IPS-18c (cell line): ENCODE measurements around the gene DPYSL5.

Experiments used
- H3K4me3 ChIP-seq: 2 replicates; pipeline ENCODE4 v1.7.0; 2013; ENCODE audit warnings: low read depth, mild to moderate bottlenecking, low read length, moderate library complexity; ENCODE audit not compliant: insufficient read depth
- H3K9me3 ChIP-seq: one replicate; pipeline ENCODE4 v1.6.1; 2013; ENCODE audit warnings: mild to moderate bottlenecking, low read length, moderate library complexity; ENCODE audit not compliant: control insufficient read depth, insufficient read depth

DPYSL5 gene

DNA sequence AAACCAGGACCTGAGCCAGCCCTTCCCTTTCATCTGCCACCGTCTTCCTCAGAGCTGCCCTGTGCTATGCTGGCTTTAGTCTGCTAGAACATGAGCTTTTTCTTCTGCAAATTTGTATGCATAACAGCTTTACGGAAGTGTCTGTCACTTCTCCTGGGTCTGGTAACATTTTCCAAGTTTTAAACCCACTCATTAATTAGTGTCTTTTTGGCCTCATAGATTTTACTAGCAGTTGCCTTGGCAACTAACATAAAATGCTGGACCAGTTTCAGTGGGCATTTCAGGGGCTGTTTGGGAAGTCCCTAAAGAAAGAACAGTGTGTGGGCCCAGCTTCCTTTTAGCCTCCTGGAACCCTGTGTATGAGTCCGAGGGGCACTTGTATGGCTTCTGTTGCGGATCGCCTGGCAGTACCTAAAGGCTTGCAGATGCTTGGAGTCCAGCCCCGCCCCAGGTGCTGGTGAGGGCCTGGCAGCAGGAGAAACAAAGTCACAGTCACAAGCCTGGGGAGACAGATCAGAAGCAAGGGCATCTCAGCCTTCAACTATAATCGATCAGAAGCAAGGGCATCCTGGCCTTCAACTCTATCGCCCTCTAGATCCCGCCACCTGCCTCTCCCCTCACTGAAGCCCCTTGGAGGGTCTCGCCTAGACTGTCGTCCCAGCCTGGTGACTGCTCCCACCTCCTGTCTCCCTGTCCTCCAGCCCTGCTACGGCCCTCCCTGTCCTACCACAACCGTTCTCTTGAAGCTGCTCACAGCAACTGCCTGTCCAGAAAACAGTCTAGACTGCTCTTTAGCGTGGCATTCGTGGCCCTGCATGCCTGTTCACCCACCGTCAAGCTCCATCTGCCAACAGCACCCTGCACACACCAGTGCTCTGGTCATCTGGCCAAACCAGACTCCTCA, 85.8 kb downstream of the DPYSL5 start:
- H3K9me3 ChIP-seq: no peaks in the 10 kb centered on the region

DNA sequence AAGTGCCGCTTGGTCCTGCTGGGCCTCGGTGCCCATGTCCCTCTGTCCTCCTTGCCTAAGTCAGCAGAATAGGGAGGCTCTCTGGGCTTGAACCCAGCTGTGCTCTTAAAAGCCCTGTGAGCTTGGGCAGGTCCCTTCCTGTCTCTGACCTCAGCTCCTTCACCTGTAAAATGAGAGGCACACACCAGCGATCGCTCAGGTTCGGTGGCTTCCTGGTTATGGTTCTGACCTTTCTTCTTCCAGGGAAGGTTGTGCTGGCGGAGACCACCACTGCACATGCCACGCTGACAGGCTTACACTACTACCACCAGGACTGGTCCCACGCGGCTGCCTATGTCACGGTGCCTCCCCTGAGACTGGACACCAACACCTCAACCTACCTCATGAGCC, 86.4 kb downstream of the DPYSL5 start:
- H3K9me3 ChIP-seq: no peaks in the 10 kb centered on the region
- no peak overlapping the region for H3K4me3 ChIP-seq

More for the DNA sequence above, 85.8 kb downstream of the DPYSL5 start:
- no peak overlapping the region for H3K4me3 ChIP-seq

DNA sequence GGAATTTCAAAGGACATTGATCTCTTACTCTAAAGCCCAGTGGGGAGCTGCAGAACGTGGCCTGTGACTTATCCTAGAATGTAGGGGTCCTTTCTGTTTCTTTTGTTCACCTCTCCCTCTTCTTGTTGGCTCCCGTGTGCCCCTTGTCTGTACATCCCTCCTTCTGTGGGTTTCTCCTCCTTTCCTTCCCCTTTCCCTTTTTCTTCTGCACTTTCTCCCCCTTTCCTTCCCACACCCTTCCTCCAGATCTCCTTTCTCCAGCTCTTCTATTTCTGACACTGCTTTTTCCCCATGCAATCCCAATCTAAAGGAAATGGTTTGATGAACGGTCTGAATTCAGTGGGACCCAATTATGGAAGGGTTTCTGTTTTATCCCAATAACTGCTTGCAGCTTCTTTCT, 87.1 kb downstream of the DPYSL5 start:
- Histone ChIP-seq H3K4me3 (no peak overlapping the region), H3K9me3 (no peaks in the 10 kb centered on the region)

DNA sequence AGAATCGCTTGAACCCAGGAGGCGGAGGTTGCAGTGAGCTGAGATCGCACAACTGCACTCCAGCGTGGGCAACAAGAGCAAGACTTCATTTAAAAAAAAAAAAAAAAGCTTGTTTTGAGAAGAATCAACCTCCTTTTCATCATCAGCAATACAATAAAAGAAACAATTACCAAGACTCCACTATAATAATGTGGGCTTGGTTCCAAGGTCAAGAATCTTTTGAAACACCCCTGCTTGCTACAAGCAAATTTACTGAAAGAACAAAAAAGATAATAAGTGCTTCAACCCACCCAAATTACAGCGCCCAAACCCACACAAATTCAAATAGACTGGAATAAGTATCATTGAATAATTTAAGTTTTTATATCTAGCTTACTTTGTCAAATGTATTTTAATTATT, 88.9 kb downstream of the DPYSL5 start:
- no peaks in the 10 kb centered on the region for H3K9me3 ChIP-seq
- no peak overlapping the region for H3K4me3 ChIP-seq

DNA sequence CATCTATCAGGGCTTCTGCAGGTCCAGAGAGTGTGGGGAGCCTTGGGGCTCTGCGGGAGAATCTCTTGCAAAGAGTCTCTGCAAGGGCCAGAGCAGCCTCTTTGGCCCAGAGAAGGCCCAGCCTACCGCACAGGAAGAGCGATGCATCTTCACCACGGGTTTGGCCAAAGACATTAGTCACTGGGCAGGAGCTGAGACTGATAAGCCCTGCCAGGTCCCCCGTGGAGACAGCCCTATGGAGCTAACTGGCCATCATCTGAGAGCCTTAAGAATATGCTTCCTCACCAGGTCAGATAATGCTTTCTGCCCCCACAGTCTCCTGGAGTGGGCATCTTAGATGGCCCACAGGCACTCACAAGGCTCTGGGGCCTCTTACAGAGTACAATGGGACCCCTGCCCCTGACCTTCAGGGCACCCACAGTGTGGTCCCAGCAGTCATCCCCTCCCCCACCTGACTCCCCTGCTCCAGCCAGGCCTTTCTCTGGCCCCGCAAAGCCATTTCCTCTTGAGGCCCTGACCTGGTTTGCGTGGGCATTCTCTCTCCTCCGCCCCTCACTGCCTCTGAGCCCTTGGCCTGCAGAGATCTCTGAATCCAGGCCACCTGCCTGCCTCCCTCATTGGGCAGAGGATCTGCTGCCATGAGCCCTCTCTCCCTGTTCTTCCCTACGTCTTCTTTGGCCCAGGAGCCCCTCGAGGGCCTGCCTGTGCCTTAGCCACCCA, 90.6 kb downstream of the DPYSL5 start:
- H3K9me3 ChIP-seq: no peaks in the 10 kb centered on the region

DNA sequence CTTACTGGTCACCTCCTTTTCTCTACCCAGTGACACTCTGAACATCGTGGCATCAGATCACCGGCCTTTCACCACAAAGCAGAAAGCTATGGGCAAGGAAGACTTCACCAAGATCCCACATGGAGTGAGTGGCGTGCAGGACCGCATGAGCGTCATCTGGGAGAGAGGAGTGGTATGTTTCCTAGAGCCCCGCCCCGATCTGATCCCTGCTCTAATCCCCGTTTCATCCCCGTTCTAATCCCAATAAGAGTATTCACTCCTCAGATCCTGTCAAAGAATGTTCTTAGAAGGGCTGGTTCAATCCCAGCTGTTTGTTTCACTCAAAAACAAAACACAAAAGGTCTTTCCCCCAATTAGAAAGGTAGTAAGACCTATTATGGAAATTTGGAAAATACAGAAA, 92.1 kb downstream of the DPYSL5 start:
- no peak overlapping the region for H3K4me3 ChIP-seq
- H3K9me3 ChIP-seq: no peaks in the 10 kb centered on the region

More for the DNA sequence above, 90.6 kb downstream of the DPYSL5 start:
- no peak overlapping the region for H3K4me3 ChIP-seq

DNA sequence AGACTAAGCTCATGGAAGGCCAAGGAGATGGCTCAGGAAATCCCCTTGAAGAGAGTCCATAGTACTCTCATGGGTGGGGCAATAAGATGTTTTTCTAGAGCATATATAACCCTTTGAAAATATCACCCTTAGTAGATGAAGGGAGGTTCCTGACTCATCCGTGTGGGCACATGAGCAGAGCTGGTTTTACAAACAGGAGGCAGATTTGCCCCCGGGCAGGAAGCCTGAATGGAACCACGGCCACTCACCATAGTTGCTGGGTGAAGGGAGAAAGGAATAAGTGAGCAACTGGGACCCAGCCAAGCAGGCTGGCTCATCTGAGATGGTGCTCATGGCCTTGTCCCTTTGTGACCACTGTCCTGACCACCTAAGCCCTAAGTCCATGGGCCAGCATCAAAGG, 93.6 kb downstream of the DPYSL5 start:
- Histone ChIP-seq H3K4me3 (no peak overlapping the region), H3K9me3 (peaks cover 2% of the 10 kb centered on the region)

DNA sequence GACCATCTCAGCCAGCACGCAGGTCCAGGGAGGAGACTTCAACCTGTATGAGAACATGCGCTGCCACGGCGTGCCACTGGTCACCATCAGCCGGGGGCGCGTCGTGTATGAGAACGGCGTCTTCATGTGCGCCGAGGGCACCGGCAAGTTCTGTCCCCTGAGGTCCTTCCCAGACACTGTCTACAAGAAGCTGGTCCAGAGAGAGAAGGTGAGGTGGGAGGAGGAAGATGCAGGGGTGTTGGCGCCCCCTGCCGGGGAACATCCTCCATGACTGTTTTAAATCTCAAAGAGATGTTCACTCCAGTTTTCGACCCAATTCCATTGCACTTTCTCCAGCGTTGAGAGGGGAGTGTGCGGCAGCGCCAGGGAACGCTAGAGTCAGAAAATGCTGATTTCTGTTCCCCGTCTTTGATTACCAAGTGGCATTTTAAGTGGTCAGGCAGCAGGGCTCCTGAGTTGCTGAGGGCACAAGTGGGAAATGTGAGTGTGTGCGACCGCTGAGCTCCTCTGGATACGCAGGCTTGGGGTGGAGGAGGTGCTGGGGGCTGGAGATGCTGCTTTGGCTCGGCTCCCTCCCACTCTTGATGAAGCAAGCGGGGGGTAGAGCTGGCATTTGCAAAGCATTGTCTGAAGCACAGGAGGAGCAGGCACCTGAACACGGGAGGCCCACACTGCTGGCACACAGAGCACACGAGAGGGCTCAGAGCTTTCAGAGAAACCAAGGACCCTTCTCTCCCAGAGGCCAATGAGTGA, 94.8 kb downstream of the DPYSL5 start:
- Histone ChIP-seq H3K9me3 (peaks cover 2% of the 10 kb centered on the region), H3K4me3 (peak overlapping the region; percentile 39; the same call in 1 of the 2 replicates)

DNA sequence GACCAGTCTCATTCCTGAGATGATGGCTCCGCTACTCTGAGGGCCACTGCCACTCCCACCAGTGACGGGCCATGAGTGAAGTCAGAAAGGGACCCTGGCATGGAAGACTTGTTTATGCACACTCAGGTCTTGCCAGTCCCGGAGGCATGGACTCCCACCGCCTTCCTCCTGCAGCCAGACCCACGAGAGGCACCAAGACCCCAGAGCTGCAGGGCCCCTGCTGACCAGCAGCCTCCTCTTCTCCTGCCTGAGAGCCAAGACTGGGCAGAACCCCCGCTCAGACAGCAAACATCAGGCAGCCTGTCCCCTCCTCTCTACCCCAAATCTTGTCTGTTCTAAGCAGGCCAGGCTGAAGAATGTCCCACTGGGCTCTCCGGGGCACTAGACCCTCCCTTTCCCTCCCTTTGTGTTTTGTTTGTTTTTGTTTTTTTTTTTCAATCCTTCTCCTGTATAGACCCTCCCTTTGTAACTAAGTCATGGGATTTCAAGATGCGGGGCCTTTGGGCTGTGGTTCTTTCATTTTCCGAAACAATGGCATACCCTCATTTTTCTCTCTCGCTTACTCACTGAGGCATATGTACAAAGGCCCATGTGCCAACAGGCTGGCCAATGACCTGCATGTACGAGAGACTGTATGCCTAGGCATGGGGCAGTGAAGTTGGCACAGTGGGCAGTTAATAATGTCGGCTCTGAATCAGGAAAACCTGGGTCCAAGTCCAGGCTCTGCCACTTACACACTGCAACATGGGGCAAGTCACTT, 98.2 kb downstream of the DPYSL5 start:
- Histone ChIP-seq H3K4me3 (no peak overlapping the region), H3K9me3 (peaks cover 2% of the 10 kb centered on the region)

DNA sequence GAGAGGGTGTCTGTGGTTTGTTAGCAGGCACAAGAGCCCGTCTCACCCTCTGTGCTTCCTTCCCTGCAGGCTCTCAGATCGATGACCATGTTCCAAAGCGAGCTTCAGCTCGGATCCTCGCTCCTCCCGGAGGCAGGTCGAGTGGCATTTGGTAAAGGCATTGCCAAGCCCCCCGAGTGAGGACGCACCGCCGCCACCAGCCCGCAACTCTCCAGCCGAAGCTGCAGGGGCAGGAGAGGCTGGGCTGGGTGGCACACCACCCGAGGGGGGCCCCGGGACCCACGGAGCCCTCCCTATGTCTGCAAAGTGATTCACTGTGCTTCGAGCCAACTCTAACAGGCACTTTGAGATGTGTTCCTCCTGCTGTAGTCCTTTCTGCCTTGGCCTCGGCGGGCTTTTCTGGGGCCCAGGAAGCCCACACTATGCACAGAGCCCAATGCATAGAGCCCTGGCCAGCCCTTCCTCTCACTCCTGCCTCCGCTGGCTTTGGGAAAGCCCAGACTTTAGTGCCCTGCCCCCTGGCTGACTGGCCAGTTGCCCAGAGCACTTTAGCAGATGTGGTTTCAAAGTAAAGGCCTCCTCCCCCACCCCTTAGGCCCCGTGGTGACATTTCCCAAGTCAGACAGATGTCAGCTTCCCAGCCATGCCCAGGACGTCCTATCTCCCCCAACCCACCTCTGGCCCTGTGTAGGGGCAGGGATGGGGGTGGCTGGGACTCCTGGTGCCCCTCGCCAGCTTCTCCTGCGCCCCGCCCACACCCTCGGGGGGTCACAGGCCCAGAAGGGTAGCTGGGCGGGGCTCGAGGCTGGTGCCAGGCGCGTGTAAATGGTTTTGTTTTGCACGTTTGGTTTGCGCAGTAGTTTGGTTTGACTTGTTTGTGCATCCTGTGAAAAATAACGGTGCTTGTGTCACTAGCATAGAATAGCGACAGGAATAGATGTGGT, 99.2 kb downstream of the DPYSL5 start:
- peaks cover 2% of the 10 kb centered on the region for H3K9me3 ChIP-seq
- no peak overlapping the region for H3K4me3 ChIP-seq

DNA sequence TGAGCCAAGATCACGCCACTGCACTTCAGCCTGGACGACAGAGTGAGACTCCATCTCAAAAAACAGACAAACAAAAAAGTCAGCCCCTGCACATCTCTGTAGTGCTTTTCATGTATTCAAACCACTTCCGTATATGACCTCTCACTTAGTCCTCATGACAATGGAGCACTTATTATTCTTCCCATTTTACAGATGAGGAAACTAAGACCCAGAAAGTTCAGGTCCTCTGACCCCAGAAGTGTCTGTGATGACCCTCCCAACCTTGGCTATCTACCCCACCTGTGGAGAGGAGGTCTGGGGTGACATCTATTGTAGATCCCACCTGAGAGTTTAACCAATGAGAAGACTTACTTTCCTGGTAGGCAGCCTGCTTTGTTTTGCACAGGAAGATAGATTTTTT, 100.9 kb downstream of the DPYSL5 start:
- Histone ChIP-seq H3K9me3 (peaks cover 2% of the 10 kb centered on the region), H3K4me3 (no peak overlapping the region)

DNA sequence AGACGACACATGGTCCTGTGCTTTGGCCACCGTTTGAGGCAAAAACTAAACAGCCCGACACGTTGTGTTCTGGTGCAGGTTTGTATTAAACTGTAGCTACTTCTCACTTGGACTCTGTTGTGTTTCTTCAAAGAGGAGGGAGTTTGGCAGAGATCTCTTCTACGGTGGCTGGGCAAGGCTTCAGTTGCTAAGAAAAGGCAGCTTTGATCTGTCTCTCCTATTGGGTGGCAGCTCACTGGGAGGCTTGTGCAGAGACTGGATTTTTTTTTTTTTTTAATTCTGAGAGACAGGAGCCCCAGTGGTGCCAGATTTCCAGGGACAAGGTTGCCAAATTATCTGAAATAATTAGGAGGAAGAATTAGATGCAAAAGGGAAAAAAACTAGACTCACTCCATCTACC, 102.3 kb downstream of the DPYSL5 start:
- Histone ChIP-seq H3K4me3 (no peak overlapping the region), H3K9me3 (peaks cover 2% of the 10 kb centered on the region)

DNA sequence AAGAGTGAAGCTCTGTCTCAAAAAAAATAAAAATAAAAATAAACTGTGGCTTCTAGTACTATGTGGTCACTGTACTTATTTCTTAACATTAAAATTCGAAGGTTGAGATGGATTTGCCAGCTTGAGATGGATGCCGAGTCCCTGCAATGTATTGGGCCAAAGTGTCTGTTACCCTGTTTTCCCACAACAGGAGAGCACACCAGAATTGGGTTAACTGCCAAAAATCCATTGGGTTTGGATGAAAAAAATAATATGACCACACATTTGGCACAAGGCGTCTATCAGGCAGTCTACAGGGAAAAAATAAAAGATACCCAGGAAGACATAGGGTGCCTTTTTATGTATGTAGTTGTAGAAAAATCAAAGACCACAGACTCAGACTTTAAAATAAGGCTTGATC, 103.3 kb downstream of the DPYSL5 start:
- H3K9me3 ChIP-seq: no peaks in the 10 kb centered on the region
- no peak overlapping the region for H3K4me3 ChIP-seq

DNA sequence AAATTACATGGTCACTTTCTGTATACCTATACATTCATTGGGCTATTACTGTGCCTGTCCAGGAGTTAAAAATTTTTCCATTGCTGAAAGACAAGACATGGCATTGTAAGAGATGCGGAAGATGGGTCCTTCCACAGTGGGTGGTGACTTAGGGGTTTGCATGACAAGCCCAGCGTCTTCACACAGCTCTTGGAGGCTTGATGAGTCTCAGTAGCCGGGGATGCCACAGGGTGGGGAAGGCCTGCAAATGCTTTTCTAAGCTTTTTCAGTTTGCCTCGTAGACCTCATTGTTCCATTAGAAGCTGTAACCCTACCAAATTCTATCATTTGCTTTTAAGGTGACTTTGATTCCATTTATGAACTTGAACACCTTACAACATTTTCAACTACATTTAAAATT, 104.4 kb downstream of the DPYSL5 start:
- Histone ChIP-seq H3K9me3 (no peaks in the 10 kb centered on the region), H3K4me3 (no peak overlapping the region)

DNA sequence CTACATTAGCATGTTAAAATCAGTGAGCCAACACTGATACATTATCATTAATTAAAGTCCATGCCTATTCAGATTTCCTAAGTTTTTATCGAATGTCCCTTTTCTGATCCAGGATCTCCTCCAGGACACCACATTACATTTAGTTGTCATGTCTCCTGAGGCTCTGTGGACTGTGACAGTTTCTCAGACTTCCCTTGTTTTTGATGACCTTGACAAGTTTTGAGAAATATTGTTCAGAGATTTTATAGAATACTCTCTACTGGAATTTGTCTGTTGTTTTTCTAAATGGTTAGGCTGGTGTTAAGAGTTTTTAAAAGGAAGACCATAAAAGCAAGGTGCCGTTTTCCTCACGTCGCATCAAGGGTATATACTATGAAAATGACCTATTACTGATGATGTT, 106.2 kb downstream of the DPYSL5 start:
- H3K9me3 ChIP-seq: no peaks in the 10 kb centered on the region
- H3K4me3 ChIP-seq: no peak overlapping the region

DNA sequence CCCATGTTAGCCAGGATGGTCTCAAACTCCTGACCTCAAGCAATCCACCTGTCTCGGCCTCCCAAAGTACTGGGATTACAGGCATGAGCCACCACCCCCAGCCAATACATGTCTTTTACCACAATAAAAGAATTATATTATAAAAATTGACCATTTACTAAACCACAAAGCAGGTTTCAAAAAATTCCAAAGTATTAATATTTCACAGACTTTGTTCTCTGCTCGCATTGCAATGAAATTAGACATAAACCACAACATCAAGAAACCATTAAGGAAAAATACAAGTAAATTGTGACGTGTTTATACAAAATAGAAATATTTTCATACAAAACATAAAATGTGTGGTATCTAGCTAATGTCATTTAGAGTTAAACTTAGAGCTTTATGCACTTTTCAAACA, 109.1 kb downstream of the DPYSL5 start:
- no peaks in the 10 kb centered on the region for H3K9me3 ChIP-seq
- no peak overlapping the region for H3K4me3 ChIP-seq
